Measurements from ENCODE around the gene RAB7B. TPM values are rescaled to one million over a fixed set of nuclear protein-coding genes. Genes with fewer than 3 reads are reported as not detected.

Gene RAB7B
- total RNA-seq, 1 experiment from 2014 or later = 0.22 TPM

GRCh38 chr1:206014601-206015000, 11.4 kb upstream of the RAB7B start:
- ChIA-PET CTCF (no interaction called here), RAD21 (ENCODE audit: low non-redundant PET in 1 of 2, low total read pairs in 2 of 2, uncharacterized antibody in 2 of 2, unreplicated experiment in 2 of 2) (no interaction called here)

More at GRCh38 chr1:206014601-206015000, 11.4 kb upstream of the RAB7B start:
- no peak for ATAC-seq
- Histone ChIP-seq H3K9me2 (ENCODE audit: insufficient read depth) (no peaks in the 10 kb centered on the region), H3K27ac (ENCODE audit: low read depth, low read length) (no peak overlapping the region), H3K79me2 (ENCODE audit: insufficient read depth, low read length) (no peaks in the 10 kb centered on the region), H3K4me2 (ENCODE audit: low read length) (no peak overlapping the region), H4K20me1 (ENCODE audit: insufficient read depth) (no peaks in the 10 kb centered on the region), H3K36me3 (ENCODE audit: control insufficient read depth in 1 of 2, insufficient read depth in 2 of 2, low read length in 2 of 2) (no peaks in the 10 kb centered on the region), H3K9ac (ENCODE audit: low read length) (no peak overlapping the region), H3K9me3 (ENCODE audit: control insufficient read depth in 1 of 2, insufficient read depth in 1 of 2, low read depth in 1 of 2, low read length in 2 of 2) (no peaks in the 10 kb centered on the region), H3K4me1 (ENCODE audit: control insufficient read depth in 1 of 2, insufficient read depth in 2 of 2, low read length in 2 of 2) (peaks cover 0 to 2% of the 10 kb centered on the region in 2 experiments; a peak in 1 of 4 replicates), H3K27me3 (ENCODE audit: insufficient read depth, low read length) (no peaks in the 10 kb centered on the region), H2AFZ (ENCODE audit: low read depth, low read length, poor library complexity, severe bottlenecking) (no peak overlapping the region), H3K4me3 (replicated peaks in 1 of 2; ENCODE audit: low read depth in 1 of 2, low read length in 2 of 2) (no peak overlapping the region)
- POLR2A ChIA-PET = no interaction called here
- TF ChIP-seq EGR1 (IDR thresholded peaks at IDR 0.05; ENCODE audit: low read depth) (no peak), SP1 (IDR thresholded peaks at IDR 0.05; ENCODE audit: low read depth) (no peak), CTCF (IDR thresholded peaks at IDR 0.05 in 2 of 3, conservative IDR thresholded peaks at IDR 0.05 in 1 of 3; ENCODE audit: borderline replicate concordance in 1 of 3, insufficient read depth in 1 of 3, low read depth in 2 of 3, low read length in 2 of 3) (no peak), ZFX (IDR thresholded peaks at IDR 0.05) (no peak), CBX3 (IDR thresholded peaks at IDR 0.05; ENCODE audit: low read depth) (no peak), TCF7L2 (IDR thresholded peaks at IDR 0.05; ENCODE audit: borderline replicate concordance, extremely low read depth, insufficient read depth, insufficient read length) (no peak), YY1 (IDR thresholded peaks at IDR 0.05; ENCODE audit: extremely low read depth, insufficient replicate concordance, low read depth, low read length) (no peak), POLR2AphosphoS5 (IDR thresholded peaks at IDR 0.05; ENCODE audit: low read depth, low read length) (no peak), REST (IDR thresholded peaks at IDR 0.05; ENCODE audit: low read depth) (no peak), SRF (IDR thresholded peaks at IDR 0.05; ENCODE audit: low read depth) (no peak)
- BruUV-seq (replicated peaks) = no TSS peak
- intact Hi-C loops (cut with micrococcal nuclease) = no loop called here
- DNase-seq (ENCODE audit: low read depth, low spot score) = no peak
